Effector memory CD4-positive, alpha-beta T cell (primary cell): ENCODE results near the gene ANKS1B.

Experiments
- DNase-seq, 3 donors: peaks; one replicate each; pipeline ENCODE4 v3.0.0-alpha.2; 2020
- H3K27ac ChIP-seq: 2 replicates; pipeline ENCODE4 v1.7.0; 2013; ENCODE audit warnings: mild to moderate bottlenecking, low read length, moderate library complexity; ENCODE audit not compliant: insufficient read depth, poor library complexity, severe bottlenecking
- H3K27me3 ChIP-seq: replicated peaks from 2 replicates; pipeline ENCODE4 v1.7.0; 2013; ENCODE audit warnings: mild to moderate bottlenecking, low read length; ENCODE audit not compliant: insufficient read depth, control insufficient read depth, poor library complexity, severe bottlenecking
- H3K36me3 ChIP-seq: 2 replicates; pipeline ENCODE4 v1.7.0; 2013; ENCODE audit warnings: mild to moderate bottlenecking, low read length, moderate library complexity; ENCODE audit not compliant: control insufficient read depth, insufficient read depth
- H3K4me1 ChIP-seq: 2 replicates; pipeline ENCODE4 v1.7.0; 2013; ENCODE audit warnings: low read length, mild to moderate bottlenecking; ENCODE audit not compliant: control insufficient read depth, insufficient read depth, poor library complexity, severe bottlenecking
- H3K4me3 ChIP-seq: 2 replicates; pipeline ENCODE4 v1.7.0; 2013; ENCODE audit warnings: low read length, low read depth, mild to moderate bottlenecking; ENCODE audit not compliant: insufficient read depth, poor library complexity, severe bottlenecking
- H3K9me3 ChIP-seq: 2 replicates; pipeline ENCODE4 v1.7.0; 2013; ENCODE audit warnings: mild to moderate bottlenecking, low read length, moderate library complexity; ENCODE audit not compliant: control insufficient read depth

Gene ANKS1B

DNA sequence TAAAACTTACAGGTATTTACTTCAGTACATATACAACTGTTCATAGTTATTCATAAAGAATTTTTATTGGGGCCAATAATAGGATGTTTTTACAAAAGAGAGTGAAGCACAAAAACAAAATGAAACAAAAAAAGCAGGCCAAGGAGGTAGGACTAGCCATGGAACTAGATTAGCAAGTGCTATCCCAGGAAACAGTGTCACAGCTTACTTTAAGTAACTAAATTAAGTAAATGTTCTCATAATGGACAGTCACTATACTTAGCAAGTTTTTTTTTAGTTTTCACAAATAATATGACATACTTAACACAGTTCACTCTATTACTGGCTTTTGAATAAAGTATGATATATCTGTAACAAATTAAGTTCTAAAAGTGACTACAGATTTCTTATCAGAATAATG lies 213.1 kb downstream of the ANKS1B start:
- H3K36me3 ChIP-seq, result no peaks in the 10 kb centered on the region
- no peaks in the 10 kb centered on the region for H3K9me3 ChIP-seq
- H3K4me1 ChIP-seq, result no peaks in the 10 kb centered on the region
- DNase-seq, result no peak
- no peak overlapping the region for H3K27ac ChIP-seq
- no peak overlapping the region for H3K4me3 ChIP-seq
- H3K27me3 ChIP-seq, result no peaks in the 10 kb centered on the region

DNA sequence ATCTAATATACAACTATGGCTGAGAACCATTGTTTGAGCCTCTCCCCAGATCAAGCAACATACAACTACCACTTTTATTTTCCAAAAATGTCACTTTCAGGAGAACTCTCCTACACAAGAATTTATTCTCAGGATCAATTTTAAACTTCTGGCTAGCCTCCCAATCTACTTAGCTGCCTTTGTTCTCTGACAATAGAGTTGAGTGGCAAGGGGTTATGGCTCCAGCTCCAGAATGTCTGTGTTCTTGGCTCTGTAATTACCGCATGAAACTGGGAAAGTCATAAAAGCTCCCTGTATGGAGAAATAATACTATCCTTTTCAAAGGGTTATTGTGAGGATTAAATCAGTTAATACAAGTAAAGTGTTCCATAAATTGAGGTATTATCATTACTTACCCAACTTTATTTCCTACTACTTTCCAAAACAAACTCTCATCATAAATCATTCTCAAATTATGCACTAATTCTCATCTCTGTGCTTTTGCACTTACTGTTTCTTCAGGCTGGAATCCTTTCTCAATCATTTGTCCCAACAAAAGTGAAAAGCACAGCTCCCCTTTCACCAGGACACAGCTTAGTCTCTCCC lies 215.2 kb downstream of the ANKS1B start:
- Histone ChIP-seq H3K27ac (no peak overlapping the region), H3K36me3 (no peaks in the 10 kb centered on the region), H3K4me1 (no peaks in the 10 kb centered on the region), H3K4me3 (no peak overlapping the region), H3K27me3 (no peaks in the 10 kb centered on the region), H3K9me3 (no peaks in the 10 kb centered on the region)
- no peak for DNase-seq

DNA sequence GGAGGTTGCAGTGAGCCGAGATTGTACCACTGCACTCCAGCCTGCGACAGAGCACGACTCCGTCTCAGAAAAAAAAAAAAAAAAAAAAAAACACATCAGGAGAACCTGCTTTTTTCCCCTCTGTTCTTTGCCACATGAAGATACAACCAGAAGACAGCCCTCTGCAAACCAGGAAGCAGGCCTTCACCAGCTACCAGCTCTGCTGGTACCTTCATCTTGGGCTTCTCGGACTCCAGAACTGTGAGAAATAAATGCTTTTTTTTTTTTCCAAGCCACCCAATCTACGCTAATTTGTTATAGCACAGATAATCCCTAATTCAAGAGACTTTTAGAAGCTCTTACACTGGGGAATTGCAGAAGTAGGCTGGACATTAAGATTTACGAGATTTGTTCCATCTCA lies 216.0 kb downstream of the ANKS1B start:
- no peak overlapping the region for H3K4me3 ChIP-seq
- no peak overlapping the region for H3K27ac ChIP-seq
- DNase-seq, result no peak
- no peaks in the 10 kb centered on the region for H3K9me3 ChIP-seq
- H3K4me1 ChIP-seq, result no peaks in the 10 kb centered on the region
- no peaks in the 10 kb centered on the region for H3K27me3 ChIP-seq
- H3K36me3 ChIP-seq, result no peaks in the 10 kb centered on the region

DNA sequence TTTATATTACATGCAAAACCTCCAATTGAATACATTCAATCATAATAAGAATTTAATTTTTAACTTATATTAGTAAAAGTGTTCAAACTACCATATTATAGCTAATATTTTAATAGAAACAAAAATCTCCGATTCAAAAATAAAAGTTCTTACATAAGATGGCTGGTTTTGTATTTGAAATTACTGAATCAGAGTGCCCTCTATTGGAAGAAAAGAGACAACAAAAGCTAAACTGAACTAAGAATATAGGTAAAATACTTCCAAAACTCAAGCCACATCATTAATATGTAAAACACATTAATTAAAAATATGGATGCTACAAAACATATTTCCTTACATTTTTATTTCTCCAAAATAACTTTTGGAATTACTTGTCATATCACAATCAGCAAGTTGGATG lies 216.9 kb downstream of the ANKS1B start:
- Histone ChIP-seq H3K36me3 (no peaks in the 10 kb centered on the region), H3K4me1 (no peaks in the 10 kb centered on the region), H3K27ac (no peak overlapping the region), H3K9me3 (no peaks in the 10 kb centered on the region), H3K27me3 (no peaks in the 10 kb centered on the region), H3K4me3 (no peak overlapping the region)
- no peak for DNase-seq

DNA sequence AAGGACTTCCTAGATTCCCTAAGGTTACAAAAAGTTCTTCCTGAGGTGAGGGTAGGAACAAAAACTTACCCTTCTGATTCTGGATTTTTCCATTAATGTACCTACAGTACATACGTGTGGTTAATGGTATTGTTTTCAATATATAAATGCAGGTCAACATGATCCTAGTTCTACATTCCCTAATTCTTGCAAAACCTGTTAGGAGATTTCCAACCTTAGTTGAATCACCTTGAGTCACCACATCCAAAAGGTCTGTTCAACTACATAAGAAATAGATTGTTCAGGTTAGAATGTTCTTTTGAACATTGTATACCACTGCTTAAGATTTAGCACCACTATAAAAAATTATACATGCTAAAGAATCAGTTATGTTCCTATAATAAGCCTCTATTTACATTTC lies 218.3 kb downstream of the ANKS1B start:
- Histone ChIP-seq H3K36me3 (no peaks in the 10 kb centered on the region), H3K4me1 (no peaks in the 10 kb centered on the region), H3K9me3 (no peaks in the 10 kb centered on the region), H3K27ac (no peak overlapping the region), H3K4me3 (no peak overlapping the region), H3K27me3 (no peaks in the 10 kb centered on the region)
- no peak for DNase-seq

DNA sequence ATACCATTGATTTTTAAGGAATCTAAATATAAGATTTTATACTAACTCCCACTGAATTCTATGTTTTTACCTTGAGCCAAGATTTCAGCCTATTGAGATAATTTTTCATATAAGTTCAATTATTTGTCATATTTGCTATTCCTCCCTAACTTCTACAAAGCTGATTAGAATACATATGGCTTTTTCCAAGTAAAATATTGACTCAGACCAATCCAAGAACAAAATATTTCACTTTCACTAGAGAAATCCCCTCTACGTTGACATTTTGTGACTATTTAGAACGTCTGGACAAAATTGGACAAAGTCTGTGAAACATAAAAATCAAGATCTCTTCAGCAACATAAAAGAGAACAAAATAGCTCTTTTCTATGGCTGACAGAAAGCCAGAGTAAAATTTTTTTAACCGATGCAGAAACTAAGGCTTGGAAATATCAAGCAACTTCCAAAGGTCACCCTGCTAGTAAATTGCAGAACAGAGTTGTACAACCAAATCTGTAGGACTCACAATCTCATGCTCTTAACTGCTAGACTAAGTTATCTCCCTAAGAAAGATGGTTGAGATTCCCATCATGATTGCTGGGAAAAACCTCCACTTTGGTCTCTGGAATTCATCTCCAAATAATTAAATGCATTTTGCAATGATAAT lies 219.1 kb downstream of the ANKS1B start:
- Histone ChIP-seq H3K9me3 (no peaks in the 10 kb centered on the region), H3K27ac (no peak overlapping the region), H3K27me3 (no peaks in the 10 kb centered on the region), H3K4me3 (no peak overlapping the region), H3K4me1 (no peaks in the 10 kb centered on the region), H3K36me3 (no peaks in the 10 kb centered on the region)
- DNase-seq, result no peak

DNA sequence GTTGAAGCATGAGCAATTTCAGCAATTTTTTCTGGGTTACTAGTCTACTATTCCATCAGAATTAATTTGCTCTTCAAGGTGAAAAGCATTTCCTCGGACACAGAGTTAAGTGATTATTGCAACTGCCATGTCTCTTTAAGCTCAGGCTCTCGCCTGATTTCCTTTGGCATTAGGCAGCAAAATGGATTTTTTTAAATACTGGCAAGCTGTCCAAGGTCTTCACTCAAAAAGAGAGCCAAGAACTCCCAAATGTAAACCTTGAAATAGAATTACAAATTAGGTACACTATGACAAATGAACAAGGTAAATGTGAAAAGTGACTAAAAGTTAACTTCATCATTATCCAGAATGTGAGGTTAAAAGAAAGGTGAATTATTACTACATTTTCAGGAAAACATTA lies 225.3 kb downstream of the ANKS1B start:
- no peaks in the 10 kb centered on the region for H3K27me3 ChIP-seq
- H3K4me1 ChIP-seq, result no peaks in the 10 kb centered on the region
- no peak overlapping the region for H3K27ac ChIP-seq
- no peaks in the 10 kb centered on the region for H3K9me3 ChIP-seq
- H3K36me3 ChIP-seq, result no peaks in the 10 kb centered on the region
- H3K4me3 ChIP-seq, result no peak overlapping the region
- DNase-seq, result no peak

DNA sequence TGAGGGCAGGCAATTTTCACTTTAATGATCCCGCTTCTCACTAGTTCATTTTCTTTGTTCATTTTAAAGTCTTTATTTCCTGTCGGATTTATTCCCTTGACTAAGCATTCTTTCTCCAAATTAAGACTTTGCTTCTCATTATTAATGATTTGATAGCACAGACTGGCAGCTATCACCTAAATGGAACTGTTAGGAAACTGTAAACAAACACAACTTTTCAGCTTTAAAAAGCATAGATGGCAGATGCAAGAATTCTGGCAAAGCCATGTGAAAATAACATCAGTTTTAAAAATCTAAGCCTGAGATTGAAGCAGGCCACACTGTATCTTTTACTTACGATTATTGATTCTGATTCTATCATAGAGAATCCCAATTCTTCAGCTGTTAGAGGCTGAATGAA lies 225.7 kb downstream of the ANKS1B start:
- no peak overlapping the region for H3K27ac ChIP-seq
- H3K27me3 ChIP-seq, result no peaks in the 10 kb centered on the region
- no peaks in the 10 kb centered on the region for H3K36me3 ChIP-seq
- no peaks in the 10 kb centered on the region for H3K4me1 ChIP-seq
- no peak overlapping the region for H3K4me3 ChIP-seq
- no peaks in the 10 kb centered on the region for H3K9me3 ChIP-seq
- DNase-seq, result no peak

DNA sequence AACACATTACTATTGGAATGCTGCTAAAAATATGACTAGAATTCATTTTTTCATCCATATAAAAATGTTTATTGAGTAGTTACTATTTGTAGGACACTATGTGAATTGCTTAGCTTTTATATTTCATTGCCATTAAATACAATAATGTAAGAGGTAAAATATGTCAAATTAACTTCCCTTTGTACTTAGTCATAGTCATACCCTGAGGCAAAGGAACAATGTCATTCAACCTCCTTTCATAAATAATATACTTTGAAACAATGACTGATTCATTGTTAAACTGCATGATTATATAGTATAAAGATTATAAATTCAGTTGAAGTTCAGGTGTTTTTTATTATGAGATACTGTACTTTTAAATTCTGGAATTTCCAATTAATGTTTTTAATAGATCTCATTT lies 232.0 kb downstream of the ANKS1B start:
- no peaks in the 10 kb centered on the region for H3K27me3 ChIP-seq
- no peak overlapping the region for H3K4me3 ChIP-seq
- H3K9me3 ChIP-seq, result no peaks in the 10 kb centered on the region
- no peaks in the 10 kb centered on the region for H3K36me3 ChIP-seq
- no peak for DNase-seq
- no peak overlapping the region for H3K27ac ChIP-seq
- H3K4me1 ChIP-seq, result no peaks in the 10 kb centered on the region

DNA sequence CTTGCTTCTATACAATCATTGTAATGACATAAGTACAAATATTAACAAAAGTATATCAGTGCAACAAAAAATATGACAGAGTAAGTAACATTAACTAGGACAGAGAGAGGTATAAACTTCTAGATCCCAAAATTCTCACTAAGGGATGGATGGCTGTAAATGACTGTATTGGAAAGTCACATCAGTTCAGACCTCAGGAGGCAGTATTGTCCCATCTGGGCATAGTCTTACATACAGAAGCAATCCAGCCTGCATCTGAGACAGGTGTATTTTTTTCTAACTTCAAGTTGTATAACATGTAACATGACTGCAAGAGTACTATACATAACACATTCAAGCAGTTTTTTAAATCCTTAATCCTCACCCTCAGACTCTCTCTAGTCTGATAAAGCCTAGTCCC lies 238.2 kb downstream of the ANKS1B start:
- no peak for DNase-seq
- Histone ChIP-seq H3K27ac (no peak overlapping the region), H3K9me3 (no peaks in the 10 kb centered on the region), H3K4me1 (no peaks in the 10 kb centered on the region), H3K4me3 (no peak overlapping the region), H3K27me3 (no peaks in the 10 kb centered on the region), H3K36me3 (no peaks in the 10 kb centered on the region)
